Vagina (tissue), 2 donors: ENCODE data around the gene RAB37. TPM values are rescaled to one million over a fixed set of nuclear protein-coding genes. Genes with fewer than 3 reads are reported as not detected.

Experiments used
- DNase-seq, 2 donors: peaks; one replicate each; pipeline ENCODE4 v3.0.0-alpha.2; 2017; ENCODE audit errors: extremely low spot score in 2 of 2
- H3K27ac ChIP-seq: fragments of 200-600 bp; sonication (generic); one replicate; pipeline ENCODE4 v1.5.1; 2019
- H3K27me3 ChIP-seq: fragments of 200-600 bp; sonication (generic); one replicate; pipeline ENCODE4 v1.5.1; 2019
- H3K36me3 ChIP-seq, 2 donors: fragments of 200-600 bp; sonication (generic); one replicate each; pipeline ENCODE4 v1.5.1; 2017 to 2019
- H3K4me1 ChIP-seq: fragments of 200-600 bp; sonication (generic); one replicate; pipeline ENCODE4 v1.5.1; 2019
- H3K4me3 ChIP-seq, 2 donors: fragments of 200-600 bp; sonication (generic); 1 replicate in 1 of 2; 2 replicates in 1 of 2; pipeline ENCODE4 v1.5.1; 2016 to 2019
- H3K9me3 ChIP-seq: fragments of 200-600 bp; sonication (generic); one replicate; pipeline ENCODE4 v1.5.1; 2019
- POLR2A ChIP-seq, 2 donors: fragments of 450-650 bp; IDR thresholded peaks; one replicate each; pipeline ENCODE4 v1.6.1; 2017; ENCODE audit warnings: antibody characterized with exemption in 2 of 2, mild to moderate bottlenecking in 2 of 2, moderate library complexity in 2 of 2
- POLR2AphosphoS5 ChIP-seq, 2 donors: sonication (generic); formaldehyde crosslinking; IDR thresholded peaks; one replicate each; pipeline ENCODE4 v1.9.0; 2017; ENCODE audit warnings: antibody characterized with exemption in 2 of 2, mild to moderate bottlenecking in 2 of 2, low read depth in 1 of 2; ENCODE audit not compliant: insufficient read depth in 1 of 2
- intact Hi-C: fragments of 100-400 bp; cut with DNase I; formaldehyde crosslinking; loops from one replicate; pipeline ENCODE4 v1.15.1; 2023
- total RNA-seq: library from RNA; depleted of rRNA; stranded (reverse); fragments of >200 nt; gene quantifications from one replicate; pipeline ENCODE4 v1.2.3, GENCODE V29; 2016
- TF ChIP-seq, protein P1 (sequence below), 3 experiments: fragments of 450-650 bp in 2 of 3; fragments of 200-600 bp in 1 of 3; sonication (generic) in 1 of 3; IDR thresholded peaks; one replicate each; pipeline ENCODE4 v1.5.1; 2017 to 2019; ENCODE audit warnings: antibody characterized with exemption in 3 of 3, mild to moderate bottlenecking in 2 of 3, moderate library complexity in 2 of 3

The RAB37 gene
- total RNA-seq, 1 donor from 2014 or later = 7.1 TPM

DNA sequence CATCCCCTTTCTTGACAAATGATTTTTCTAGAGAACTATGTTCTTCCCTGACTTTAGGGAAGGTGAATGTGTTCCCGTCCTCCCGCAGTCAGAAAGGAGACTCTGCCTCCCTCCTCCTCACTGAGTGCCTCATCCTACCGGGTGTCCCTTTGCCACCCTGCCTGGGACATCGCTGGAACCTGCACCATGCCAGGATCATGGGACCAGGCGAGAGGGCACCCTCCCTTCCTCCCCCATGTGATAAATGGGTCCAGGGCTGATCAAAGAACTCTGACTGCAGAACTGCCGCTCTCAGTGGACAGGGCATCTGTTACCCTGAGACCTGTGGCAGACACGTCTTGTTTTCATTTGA lies 31.7 kb downstream of the RAB37 start:
- H3K27me3 ChIP-seq = no peaks in the 10 kb centered on the region
- H3K4me1 ChIP-seq = peaks cover 43% of the 10 kb centered on the region
- intact Hi-C loops = no loop called here
- H3K9me3 ChIP-seq = no peaks in the 10 kb centered on the region
- H3K36me3 ChIP-seq = peaks cover 0 to 47% of the 10 kb centered on the region in 2 donors
- H3K4me3 ChIP-seq = no peak overlapping the region
- TF ChIP-seq, protein P1, sequence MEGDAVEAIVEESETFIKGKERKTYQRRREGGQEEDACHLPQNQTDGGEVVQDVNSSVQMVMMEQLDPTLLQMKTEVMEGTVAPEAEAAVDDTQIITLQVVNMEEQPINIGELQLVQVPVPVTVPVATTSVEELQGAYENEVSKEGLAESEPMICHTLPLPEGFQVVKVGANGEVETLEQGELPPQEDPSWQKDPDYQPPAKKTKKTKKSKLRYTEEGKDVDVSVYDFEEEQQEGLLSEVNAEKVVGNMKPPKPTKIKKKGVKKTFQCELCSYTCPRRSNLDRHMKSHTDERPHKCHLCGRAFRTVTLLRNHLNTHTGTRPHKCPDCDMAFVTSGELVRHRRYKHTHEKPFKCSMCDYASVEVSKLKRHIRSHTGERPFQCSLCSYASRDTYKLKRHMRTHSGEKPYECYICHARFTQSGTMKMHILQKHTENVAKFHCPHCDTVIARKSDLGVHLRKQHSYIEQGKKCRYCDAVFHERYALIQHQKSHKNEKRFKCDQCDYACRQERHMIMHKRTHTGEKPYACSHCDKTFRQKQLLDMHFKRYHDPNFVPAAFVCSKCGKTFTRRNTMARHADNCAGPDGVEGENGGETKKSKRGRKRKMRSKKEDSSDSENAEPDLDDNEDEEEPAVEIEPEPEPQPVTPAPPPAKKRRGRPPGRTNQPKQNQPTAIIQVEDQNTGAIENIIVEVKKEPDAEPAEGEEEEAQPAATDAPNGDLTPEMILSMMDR (IDR thresholded peaks at IDR 0.05) = no peak
- TF ChIP-seq POLR2A (IDR thresholded peaks at IDR 0.05) (no peak), POLR2AphosphoS5 (IDR thresholded peaks at IDR 0.05; ENCODE audit: insufficient read depth in 1 of 2, low read depth in 1 of 2) (no peak)
- no peak for DNase-seq
- H3K27ac ChIP-seq = peak overlapping the region; percentile 67

DNA sequence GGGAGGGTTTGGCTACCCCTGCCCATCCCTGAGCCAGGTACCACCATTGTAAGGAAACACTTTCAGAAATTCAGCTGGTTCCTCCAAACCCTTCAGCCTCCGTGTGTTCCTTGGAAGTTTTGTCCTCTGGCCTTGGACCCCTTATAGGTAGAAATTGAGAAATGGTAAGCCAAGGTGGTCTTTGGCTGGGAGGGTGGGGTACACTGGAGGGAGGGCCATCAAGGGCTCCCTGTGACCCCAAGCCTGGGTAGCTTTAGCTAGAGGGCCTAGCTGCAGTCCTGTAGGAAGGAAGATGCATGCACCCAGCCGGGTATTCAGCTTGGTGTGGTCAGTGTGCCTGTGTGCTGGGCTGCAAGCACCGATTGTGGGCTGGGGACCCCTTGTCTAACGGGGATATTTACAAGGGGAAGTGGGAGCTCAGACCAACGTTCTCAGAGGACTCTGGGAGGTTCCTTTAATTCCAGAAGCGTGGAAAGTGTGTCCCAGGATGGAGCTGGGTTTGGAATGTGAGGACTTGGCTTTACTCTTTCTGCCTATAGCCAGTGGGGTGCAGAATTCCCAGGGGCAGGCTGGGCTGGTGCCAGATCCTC lies 32.3 kb downstream of the RAB37 start:
- H3K36me3 ChIP-seq = peaks cover 0 to 47% of the 10 kb centered on the region in 2 donors

DNA sequence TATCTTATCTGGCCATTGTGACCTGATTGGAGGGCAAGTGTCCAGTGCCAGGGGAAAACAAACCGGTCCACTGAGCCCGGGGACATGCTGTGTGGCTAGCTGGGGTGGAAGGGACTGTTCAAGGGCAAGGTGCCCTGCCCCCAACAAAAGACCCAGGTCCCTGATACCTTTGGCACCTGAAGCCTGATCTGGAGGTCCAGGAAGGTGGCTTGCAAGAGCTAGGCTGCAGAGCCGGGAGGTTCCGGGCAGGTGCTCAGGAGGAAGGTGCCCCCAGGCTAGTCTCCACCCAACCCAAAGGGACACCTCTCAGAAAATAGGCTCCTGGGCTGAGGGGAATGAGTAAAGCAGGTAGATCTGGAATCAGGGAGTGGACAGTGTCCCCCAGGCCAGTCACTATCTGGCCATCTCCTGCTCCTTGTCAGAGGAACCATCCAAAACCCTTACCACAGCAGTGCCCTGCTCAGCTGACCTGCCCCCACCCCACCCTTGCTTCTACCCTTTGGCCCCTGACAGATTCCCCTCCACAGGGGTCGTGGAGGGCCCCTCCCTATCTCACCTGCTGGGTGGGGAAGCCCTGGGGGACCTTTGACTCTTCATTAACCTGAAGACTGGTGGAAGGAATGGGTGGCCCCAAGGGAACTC lies 32.9 kb downstream of the RAB37 start:
- no peak for TF ChIP-seq POLR2A (IDR thresholded peaks at IDR 0.05)
- DNase-seq = no peak
- H3K36me3 ChIP-seq = peaks cover 0 to 42% of the 10 kb centered on the region in 2 donors
- H3K4me1 ChIP-seq = peaks cover 40% of the 10 kb centered on the region
- no peaks in the 10 kb centered on the region for H3K27me3 ChIP-seq
- H3K9me3 ChIP-seq = no peaks in the 10 kb centered on the region
- H3K27ac ChIP-seq = no peak overlapping the region
- H3K4me3 ChIP-seq = no peak overlapping the region
- intact Hi-C loops = no loop called here

More for the DNA sequence above, 32.3 kb downstream of the RAB37 start:
- no peaks in the 10 kb centered on the region for H3K27me3 ChIP-seq
- TF ChIP-seq, protein P1 (IDR thresholded peaks at IDR 0.05) = no peak
- TF ChIP-seq POLR2A (IDR thresholded peaks at IDR 0.05) = no peak
- TF ChIP-seq POLR2AphosphoS5 (IDR thresholded peaks at IDR 0.05; ENCODE audit: insufficient read depth in 1 of 2, low read depth in 1 of 2) = no peak
- peaks cover 37% of the 10 kb centered on the region for H3K4me1 ChIP-seq
- no peak for DNase-seq
- H3K27ac ChIP-seq = peak overlapping the region; percentile 67
- no peaks in the 10 kb centered on the region for H3K9me3 ChIP-seq
- intact Hi-C loops = no loop called here
- no peak overlapping the region for H3K4me3 ChIP-seq

DNA sequence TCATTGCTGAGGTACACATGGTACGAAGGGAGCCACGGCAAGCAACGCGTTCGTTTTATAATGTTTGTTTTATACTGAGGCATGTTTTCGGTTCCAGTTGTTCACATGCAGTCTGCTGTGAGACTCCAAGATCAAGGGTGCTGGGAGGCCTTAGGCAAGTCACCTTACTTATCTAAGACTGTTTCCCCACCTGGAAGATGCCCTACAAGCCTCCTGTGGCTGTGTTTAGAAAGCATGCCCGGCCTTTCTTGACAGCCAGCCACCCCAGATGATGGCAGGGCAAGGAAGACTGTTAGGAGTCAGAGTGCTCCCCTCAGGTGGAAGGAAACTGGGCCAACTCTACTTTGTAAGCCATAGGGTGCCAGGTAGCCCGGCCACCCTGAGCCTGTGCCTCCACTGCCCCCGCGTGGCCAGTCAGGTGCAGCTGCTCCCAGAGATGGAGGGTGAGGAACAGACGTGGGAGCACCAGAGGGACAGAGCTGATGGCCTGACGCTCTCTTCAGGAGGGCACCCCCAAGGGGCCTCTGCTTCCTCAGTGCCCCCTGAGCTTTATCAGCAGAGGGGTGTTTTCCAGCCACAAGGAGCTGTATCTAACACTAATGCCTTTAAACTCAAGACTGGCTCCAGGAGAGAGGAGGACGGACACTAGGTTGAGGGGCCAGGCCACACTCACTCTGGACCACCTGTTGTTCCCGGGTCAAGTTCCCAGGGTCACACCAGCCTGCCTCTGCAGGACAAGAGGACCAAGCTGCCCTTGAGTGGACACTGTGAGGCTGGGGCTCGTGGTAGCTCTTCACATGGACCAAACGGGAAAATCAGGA lies 33.7 kb downstream of the RAB37 start:
- Histone ChIP-seq H3K27me3 (no peaks in the 10 kb centered on the region), H3K27ac (no peak overlapping the region), H3K4me3 (no peak overlapping the region), H3K9me3 (no peaks in the 10 kb centered on the region), H3K4me1 (peaks cover 48% of the 10 kb centered on the region), H3K36me3 (peaks cover 0 to 41% of the 10 kb centered on the region in 2 donors)
- no peak for DNase-seq
- TF ChIP-seq, protein P1 (IDR thresholded peaks at IDR 0.05) = peak; percentile 53 to 84 (median 64)
- no peak for TF ChIP-seq POLR2A (IDR thresholded peaks at IDR 0.05)
- intact Hi-C loops = no loop called here

DNA sequence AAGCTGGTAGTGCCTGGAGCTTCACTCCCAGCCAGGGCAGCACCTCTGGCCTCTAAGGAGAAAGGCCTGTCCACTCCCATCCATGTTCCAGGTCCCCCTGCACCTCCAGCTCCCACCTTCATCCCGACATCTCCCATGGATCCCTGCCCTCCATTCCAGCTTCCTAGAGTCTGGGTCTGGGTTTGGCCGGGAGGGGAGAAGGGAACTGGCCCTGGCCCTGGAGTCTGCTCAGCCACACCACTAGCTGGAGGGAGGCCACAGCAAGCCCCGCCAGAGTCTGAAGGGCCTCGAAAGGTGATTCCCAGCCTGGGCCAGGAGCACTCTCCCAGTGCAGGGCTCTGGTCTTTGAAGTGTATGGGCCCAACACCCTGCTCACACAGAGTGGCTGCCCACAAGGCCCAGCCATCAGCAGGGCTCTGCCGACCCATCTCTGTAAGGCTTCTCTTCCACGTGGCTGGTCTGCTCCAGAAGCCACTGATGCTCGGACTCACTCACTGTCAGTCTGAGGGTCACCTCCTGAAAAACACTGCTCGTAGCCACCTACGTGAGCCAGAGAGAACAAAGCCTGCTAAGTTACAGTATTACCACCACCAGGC lies 34.4 kb downstream of the RAB37 start:
- no peaks in the 10 kb centered on the region for H3K27me3 ChIP-seq
- TF ChIP-seq, protein P1 (IDR thresholded peaks at IDR 0.05) = no peak
- TF ChIP-seq POLR2A (IDR thresholded peaks at IDR 0.05) (no peak), POLR2AphosphoS5 (IDR thresholded peaks at IDR 0.05; ENCODE audit: insufficient read depth in 1 of 2, low read depth in 1 of 2) (no peak)
- H3K4me1 ChIP-seq = peaks cover 42% of the 10 kb centered on the region
- no peak overlapping the region for H3K4me3 ChIP-seq
- no peak for DNase-seq
- intact Hi-C loops = no loop called here
- H3K36me3 ChIP-seq = peaks cover 0 to 41% of the 10 kb centered on the region in 2 donors
- no peak overlapping the region for H3K27ac ChIP-seq
- no peaks in the 10 kb centered on the region for H3K9me3 ChIP-seq
